Neural cell (in vitro differentiated cells): ENCODE data around the gene TMEM80. TPM values are rescaled to one million over a fixed set of nuclear protein-coding genes. Genes with fewer than 3 reads are reported as not detected.

Source experiments
- H2AFZ ChIP-seq: fragments of 200-600, 300-800 bp; sonication (generic), shearing (Covaris generic); 2 replicates; pipeline ENCODE4 v1.6.0; 2014; ENCODE audit warnings: low read depth, mild to moderate bottlenecking, antibody characterized with exemption, low read length, moderate library complexity
- H3F3A ChIP-seq: fragments of 200-600 bp; shearing (Covaris generic); 2 replicates; pipeline ENCODE4 v1.6.1; 2016; ENCODE audit warnings: mild to moderate bottlenecking, moderate library complexity, mixed read lengths, antibody characterized with exemption, low read length; ENCODE audit not compliant: insufficient read depth, poor library complexity, severe bottlenecking
- H3K27ac ChIP-seq: fragments of 200-600, 300-800 bp; sonication (generic), shearing (Covaris generic); 2 replicates; pipeline ENCODE4 v1.5.1; 2014; ENCODE audit warnings: mild to moderate bottlenecking, low read length, moderate library complexity
- H3K27me3 ChIP-seq: fragments of 300-800, 200-600 bp; sonication (generic), shearing (Covaris generic); 2 replicates; pipeline ENCODE4 v1.6.0; 2014; ENCODE audit warnings: mild to moderate bottlenecking, low read depth, low read length, moderate library complexity; ENCODE audit not compliant: insufficient read depth
- H3K36me3 ChIP-seq: fragments of 300-800, 200-600 bp; sonication (generic), shearing (Covaris generic); 2 replicates; pipeline ENCODE4 v1.5.1; 2014; ENCODE audit warnings: mild to moderate bottlenecking, antibody characterized with exemption, low read length, moderate library complexity; ENCODE audit not compliant: insufficient read depth
- H3K4me2 ChIP-seq: fragments of 300-800, 200-600 bp; sonication (generic), shearing (Covaris generic); 2 replicates; pipeline ENCODE4 v1.6.0; 2014; ENCODE audit warnings: mild to moderate bottlenecking, low read length
- H3K4me3 ChIP-seq: fragments of 300-800, 200-600 bp; sonication (generic), shearing (Covaris generic); 2 replicates; pipeline ENCODE4 v1.5.1; 2014; ENCODE audit warnings: mild to moderate bottlenecking, low read length, moderate library complexity
- H3K79me2 ChIP-seq: fragments of 200-600 bp; shearing (Covaris generic); replicated peaks from 2 replicates; pipeline ENCODE4 v1.6.0; 2014; ENCODE audit warnings: mild to moderate bottlenecking, low read length, moderate library complexity; ENCODE audit not compliant: insufficient read depth
- H3K9ac ChIP-seq: fragments of 300-800, 200-600 bp; sonication (generic), shearing (Covaris generic); 2 replicates; pipeline ENCODE4 v1.6.1; 2016; ENCODE audit warnings: mild to moderate bottlenecking, low read length, mixed read lengths
- H3K9me2 ChIP-seq: fragments of 200-600 bp; shearing (Covaris generic); 2 replicates; pipeline ENCODE4 v1.6.1; 2016; ENCODE audit warnings: mild to moderate bottlenecking, low read length, mixed read lengths; ENCODE audit not compliant: insufficient read depth
- H3K9me3 ChIP-seq: fragments of 200-600, 300-800 bp; sonication (generic), shearing (Covaris generic); 2 replicates; pipeline ENCODE4 v1.6.1; 2016; ENCODE audit warnings: mild to moderate bottlenecking, mixed run types, low read length, moderate library complexity, mixed read lengths
- H4K20me1 ChIP-seq: fragments of 200-600 bp; shearing (Covaris generic); 2 replicates; pipeline ENCODE4 v1.6.1; 2016; ENCODE audit warnings: mild to moderate bottlenecking, mixed run types; ENCODE audit not compliant: insufficient read depth
- CTCF ChIP-seq: fragments of 450-650 bp; IDR thresholded peaks from 2 replicates; pipeline ENCODE4 v1.5.1; 2014; ENCODE audit warnings: antibody characterized with exemption, mild to moderate bottlenecking, moderate library complexity; ENCODE audit not compliant: poor library complexity, severe bottlenecking
- EP300 ChIP-seq: fragments of 450-650 bp; conservative IDR thresholded peaks from 2 replicates; pipeline ENCODE4 v1.6.1; 2014; ENCODE audit warnings: antibody characterized with exemption, mild to moderate bottlenecking, moderate library complexity; ENCODE audit not compliant: poor library complexity, severe bottlenecking
- EZH2 ChIP-seq: fragments of 200-600, 300-800 bp; shearing (Covaris generic), sonication (generic); IDR thresholded peaks from 2 replicates; pipeline ENCODE4 v1.6.1; 2014; ENCODE audit warnings: antibody characterized with exemption, low read length, borderline replicate concordance, mild to moderate bottlenecking; ENCODE audit not compliant: insufficient read depth, poor library complexity, severe bottlenecking
- MXI1 ChIP-seq: fragments of 450-650 bp; conservative IDR thresholded peaks from 2 replicates; pipeline ENCODE4 v1.6.1; 2014; ENCODE audit warnings: antibody characterized with exemption, mild to moderate bottlenecking; ENCODE audit not compliant: poor library complexity, severe bottlenecking
- POLR2AphosphoS5 ChIP-seq: IDR thresholded peaks from 2 replicates; pipeline ENCODE4 v1.6.1; 2012
- RAD21 ChIP-seq: fragments of 450-650 bp; conservative IDR thresholded peaks from 2 replicates; pipeline ENCODE4 v1.6.1; 2014; ENCODE audit warnings: antibody characterized with exemption, mild to moderate bottlenecking, moderate library complexity
- REST ChIP-seq: IDR thresholded peaks from 2 replicates; pipeline ENCODE4 v1.6.1; 2012; ENCODE audit warnings: borderline replicate concordance
- SMC3 ChIP-seq: fragments of 450-650 bp; conservative IDR thresholded peaks from 2 replicates; pipeline ENCODE4 v1.6.1; 2014; ENCODE audit warnings: antibody characterized with exemption, mild to moderate bottlenecking, moderate library complexity; ENCODE audit not compliant: poor library complexity
- TAF1 ChIP-seq: IDR thresholded peaks from 2 replicates; pipeline ENCODE4 v1.6.1; 2012; ENCODE audit warnings: low read depth
- polyA plus RNA-seq: library from polyadenylated mRNA; depleted of rRNA; stranded (reverse); fragments of >200 nt; gene quantifications from 2 replicates; pipeline ENCODE4 v1.2.3, GENCODE V29; 2014

Gene TMEM80
- polyA plus RNA-seq, 1 donor from 2014 or later, result 23.1 TPM

GRCh38 chr11:679271-680207, 16.1 kb upstream of the TMEM80 start:
- no peaks in the 10 kb centered on the region for H3F3A ChIP-seq
- no peaks in the 10 kb centered on the region for H3K27me3 ChIP-seq
- TF ChIP-seq EZH2 (no peak), TAF1 (no peak), POLR2AphosphoS5 (no peak), RAD21 (no peak), REST (no peak), EP300 (no peak), MXI1 (no peak), SMC3 (no peak)
- H4K20me1 ChIP-seq, result no peaks in the 10 kb centered on the region
- H3K27ac ChIP-seq, result no peak overlapping the region
- H2AFZ ChIP-seq, result no peak overlapping the region
- H3K36me3 ChIP-seq, result peaks cover 8% of the 10 kb centered on the region
- no peak overlapping the region for H3K4me3 ChIP-seq
- H3K79me2 ChIP-seq, result no peaks in the 10 kb centered on the region
- H3K9me3 ChIP-seq, result no peaks in the 10 kb centered on the region
- H3K9ac ChIP-seq, result no peak overlapping the region
- H3K9me2 ChIP-seq, result no peaks in the 10 kb centered on the region
- H3K4me2 ChIP-seq, result no peak overlapping the region

- TF ChIP-seq EP300 (no peak), CTCF (no peak)
- H3K9ac ChIP-seq, result no peak overlapping the region
- no peaks in the 10 kb centered on the region for H3K9me2 ChIP-seq
- no peak overlapping the region for H3K27ac ChIP-seq
- no peak overlapping the region for H3K4me2 ChIP-seq
- H3F3A ChIP-seq, result no peaks in the 10 kb centered on the region
- H2AFZ ChIP-seq, result no peak overlapping the region
- H3K79me2 ChIP-seq, result no peaks in the 10 kb centered on the region
- H4K20me1 ChIP-seq, result no peaks in the 10 kb centered on the region
- H3K9me3 ChIP-seq, result no peaks in the 10 kb centered on the region
- peaks cover 8% of the 10 kb centered on the region for H3K36me3 ChIP-seq
- no peak overlapping the region for H3K4me3 ChIP-seq
- H3K27me3 ChIP-seq, result no peaks in the 10 kb centered on the region
Observed at GRCh38 chr11:680476-680875, 15.1 kb upstream of the TMEM80 start.
